Erythroblast (primary cell): ENCODE data around the gene GIPC1.

Source experiments
- GATA1 ChIP-seq: IDR thresholded peaks from 2 replicates; pipeline ENCODE4 v1.6.1; 2011; ENCODE audit warnings: low read depth, mild to moderate bottlenecking, control low read depth, low read length, moderate library complexity
- POLR2A ChIP-seq: IDR thresholded peaks from 2 replicates; pipeline ENCODE4 v1.6.1; 2011; ENCODE audit warnings: mild to moderate bottlenecking, low read length

- TF ChIP-seq POLR2A: no peak
- TF ChIP-seq GATA1: no peak
These were observed 61.2 kb downstream of the GIPC1 start for GRCh38 chr19:14434543-14435319.
